Neural crest cell (in vitro differentiated cells): Measurements from ENCODE around the gene NAPSA. TPM values are rescaled to one million over a fixed set of nuclear protein-coding genes. Genes with fewer than 3 reads are reported as not detected.

Experiments
- DNase-seq: peaks from one replicate; pipeline ENCODE4 v3.0.0; 2021; ENCODE audit warnings: low read depth, mixed read lengths, low spot score
- H3K27ac Mint-ChIP-seq: one replicate; pipeline ENCODE4 v1.8.0; 2021; ENCODE audit warnings: mild to moderate bottlenecking, mixed read lengths; ENCODE audit not compliant: unreplicated experiment
- H3K27me3 Mint-ChIP-seq: 2 replicates; pipeline ENCODE4 v1.8.0; 2021; ENCODE audit warnings: low read depth, mild to moderate bottlenecking, mixed read lengths
- H3K36me3 Mint-ChIP-seq: 2 replicates; pipeline ENCODE4 v1.8.0; 2021; ENCODE audit warnings: low read depth, mild to moderate bottlenecking, mixed read lengths
- H3K4me1 Mint-ChIP-seq: 2 replicates; pipeline ENCODE4 v1.8.0; 2021; ENCODE audit warnings: mixed read lengths
- H3K4me3 Mint-ChIP-seq: one replicate; pipeline ENCODE4 v1.8.0; 2021; ENCODE audit warnings: mild to moderate bottlenecking, mixed read lengths
- H3K9me3 Mint-ChIP-seq: 2 replicates; pipeline ENCODE4 v1.8.0; 2021; ENCODE audit warnings: mixed read lengths
- total RNA-seq: library from RNA; stranded (reverse); gene quantifications from 2 replicates; pipeline ENCODE4 v1.2.1, GENCODE V29; 2021
- TF ChIP-seq, protein P1 (sequence below): fragments of 200-600 bp; sonication (generic); conservative IDR thresholded peaks from 2 replicates; pipeline ENCODE4 v1.5.0; 2021; ENCODE audit warnings: antibody characterized with exemption, mild to moderate bottlenecking

NAPSA gene
- total RNA-seq, 1 donor from 2014 or later = 1.0 TPM

- H3K4me3 Mint-ChIP-seq = no peak overlapping the region
- peaks cover 18% of the 10 kb centered on the region for H3K4me1 Mint-ChIP-seq
- H3K9me3 Mint-ChIP-seq = no peaks in the 10 kb centered on the region
- TF ChIP-seq, protein P1, sequence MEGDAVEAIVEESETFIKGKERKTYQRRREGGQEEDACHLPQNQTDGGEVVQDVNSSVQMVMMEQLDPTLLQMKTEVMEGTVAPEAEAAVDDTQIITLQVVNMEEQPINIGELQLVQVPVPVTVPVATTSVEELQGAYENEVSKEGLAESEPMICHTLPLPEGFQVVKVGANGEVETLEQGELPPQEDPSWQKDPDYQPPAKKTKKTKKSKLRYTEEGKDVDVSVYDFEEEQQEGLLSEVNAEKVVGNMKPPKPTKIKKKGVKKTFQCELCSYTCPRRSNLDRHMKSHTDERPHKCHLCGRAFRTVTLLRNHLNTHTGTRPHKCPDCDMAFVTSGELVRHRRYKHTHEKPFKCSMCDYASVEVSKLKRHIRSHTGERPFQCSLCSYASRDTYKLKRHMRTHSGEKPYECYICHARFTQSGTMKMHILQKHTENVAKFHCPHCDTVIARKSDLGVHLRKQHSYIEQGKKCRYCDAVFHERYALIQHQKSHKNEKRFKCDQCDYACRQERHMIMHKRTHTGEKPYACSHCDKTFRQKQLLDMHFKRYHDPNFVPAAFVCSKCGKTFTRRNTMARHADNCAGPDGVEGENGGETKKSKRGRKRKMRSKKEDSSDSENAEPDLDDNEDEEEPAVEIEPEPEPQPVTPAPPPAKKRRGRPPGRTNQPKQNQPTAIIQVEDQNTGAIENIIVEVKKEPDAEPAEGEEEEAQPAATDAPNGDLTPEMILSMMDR = no peak
- H3K36me3 Mint-ChIP-seq = no peaks in the 10 kb centered on the region
- DNase-seq = no peak
- H3K27ac Mint-ChIP-seq = no peak overlapping the region
- peaks cover 9% of the 10 kb centered on the region for H3K27me3 Mint-ChIP-seq
Measured at GRCh38 chr19:50371914-50372475, 6.6 kb upstream of the NAPSA start.

DNA sequence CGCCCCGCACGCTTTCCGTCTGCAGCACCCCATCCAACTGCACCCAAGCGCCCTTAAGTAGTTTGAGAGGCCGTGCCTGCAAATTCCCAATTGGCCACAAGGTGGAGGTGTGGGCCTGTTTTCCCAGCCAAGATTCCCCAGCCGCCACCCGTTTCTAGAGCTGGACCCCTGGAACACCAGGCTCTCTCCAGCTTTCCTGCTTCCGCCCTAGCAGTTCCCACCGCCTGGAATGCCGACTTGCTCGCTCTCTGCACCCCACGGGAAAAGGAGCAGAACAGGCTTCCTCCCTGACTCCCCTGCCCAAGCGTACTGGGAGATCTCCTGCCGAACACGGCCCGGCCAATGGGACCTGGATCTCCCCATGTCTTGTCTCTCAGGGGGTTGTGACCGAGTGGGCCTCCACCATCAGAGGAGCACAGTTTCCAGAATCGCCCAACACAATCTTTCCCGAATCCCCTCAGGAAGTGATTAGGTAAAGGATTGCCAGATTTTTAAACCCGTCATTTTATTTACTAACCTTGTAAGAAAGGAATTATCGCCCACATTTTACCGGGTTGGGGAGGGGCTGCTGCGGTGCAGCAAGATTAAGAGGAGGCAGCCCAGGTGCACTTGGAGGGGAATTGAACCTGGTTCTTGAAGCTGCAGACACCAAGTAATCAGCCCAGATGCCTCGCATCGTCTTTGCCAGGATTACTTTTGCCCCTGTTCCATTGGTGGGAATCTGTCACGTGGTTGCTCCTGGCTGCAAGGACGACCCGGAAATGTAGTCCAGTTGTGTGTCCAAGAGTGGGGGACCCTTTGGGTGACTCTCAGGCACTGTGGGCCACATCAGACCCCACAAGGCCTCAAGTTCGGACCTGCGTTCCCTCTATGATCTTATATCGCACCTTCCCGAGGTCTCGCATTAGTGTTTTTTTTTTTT is 3.5 kb upstream of the NAPSA start:
- Mint-ChIP-seq H3K4me3 (peak overlapping the region; percentile 93), H3K9me3 (no peaks in the 10 kb centered on the region), H3K27me3 (peaks cover 9% of the 10 kb centered on the region), H3K4me1 (peaks cover 13% of the 10 kb centered on the region), H3K36me3 (no peaks in the 10 kb centered on the region), H3K27ac (peak overlapping the region; percentile 93)
- TF ChIP-seq, protein P1 = peak; percentile 92
- peak; percentile 82 for DNase-seq

- TF ChIP-seq, protein P1 = no peak
- Mint-ChIP-seq H3K36me3 (peaks cover 8% of the 10 kb centered on the region), H3K9me3 (peaks cover 9% of the 10 kb centered on the region), H3K27ac (no peak overlapping the region), H3K4me1 (no peaks in the 10 kb centered on the region), H3K27me3 (peaks cover 15% of the 10 kb centered on the region), H3K4me3 (no peak overlapping the region)
- DNase-seq = no peak
Measured at GRCh38 chr19:50362656-50363424, 2.6 kb downstream of the NAPSA start.

DNA sequence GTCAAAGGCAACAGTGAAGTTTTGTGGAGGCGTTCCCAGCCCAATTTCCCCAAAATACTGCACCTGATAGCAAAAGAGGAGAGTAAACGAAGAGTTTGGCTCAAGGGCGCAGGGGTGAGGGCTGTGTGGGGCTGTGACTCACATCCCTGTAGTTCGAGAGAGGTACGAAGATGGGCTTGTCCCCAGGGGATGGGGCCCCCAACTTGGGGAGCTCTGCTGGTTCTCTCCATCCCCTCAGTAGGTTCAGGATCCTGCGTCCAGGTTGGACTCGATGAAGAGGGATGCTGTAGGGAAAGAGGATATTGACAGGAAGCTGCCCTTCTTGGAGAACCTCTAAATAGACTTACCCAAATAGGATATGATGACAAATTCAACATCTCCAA is 3.4 kb downstream of the NAPSA start:
- no peak overlapping the region for H3K4me3 Mint-ChIP-seq
- peaks cover 8% of the 10 kb centered on the region for H3K36me3 Mint-ChIP-seq
- DNase-seq = no peak
- H3K27ac Mint-ChIP-seq = no peak overlapping the region
- H3K4me1 Mint-ChIP-seq = peaks cover 2% of the 10 kb centered on the region
- H3K9me3 Mint-ChIP-seq = peaks cover 9% of the 10 kb centered on the region
- TF ChIP-seq, protein P1 = no peak
- H3K27me3 Mint-ChIP-seq = peaks cover 15% of the 10 kb centered on the region

- TF ChIP-seq, protein P1 = no peak
- peaks cover 4% of the 10 kb centered on the region for H3K4me1 Mint-ChIP-seq
- H3K9me3 Mint-ChIP-seq = peaks cover 9% of the 10 kb centered on the region
- H3K27me3 Mint-ChIP-seq = peaks cover 15% of the 10 kb centered on the region
- no peak for DNase-seq
- H3K36me3 Mint-ChIP-seq = peaks cover 8% of the 10 kb centered on the region
- no peak overlapping the region for H3K27ac Mint-ChIP-seq
- H3K4me3 Mint-ChIP-seq = no peak overlapping the region
Measured at GRCh38 chr19:50361290-50362029, 4.0 kb downstream of the NAPSA start.
